ENCODE data around the gene ITCH. TPM values are rescaled to one million over a fixed set of nuclear protein-coding genes. Genes with fewer than 3 reads are reported as not detected.

Gene ITCH
- total and polyA plus RNA-seq, 2 donors (not counting 3 experiments of a cell fraction or from before 2014, with no cell fraction given), result 6.4 to 57.4 TPM

DNA sequence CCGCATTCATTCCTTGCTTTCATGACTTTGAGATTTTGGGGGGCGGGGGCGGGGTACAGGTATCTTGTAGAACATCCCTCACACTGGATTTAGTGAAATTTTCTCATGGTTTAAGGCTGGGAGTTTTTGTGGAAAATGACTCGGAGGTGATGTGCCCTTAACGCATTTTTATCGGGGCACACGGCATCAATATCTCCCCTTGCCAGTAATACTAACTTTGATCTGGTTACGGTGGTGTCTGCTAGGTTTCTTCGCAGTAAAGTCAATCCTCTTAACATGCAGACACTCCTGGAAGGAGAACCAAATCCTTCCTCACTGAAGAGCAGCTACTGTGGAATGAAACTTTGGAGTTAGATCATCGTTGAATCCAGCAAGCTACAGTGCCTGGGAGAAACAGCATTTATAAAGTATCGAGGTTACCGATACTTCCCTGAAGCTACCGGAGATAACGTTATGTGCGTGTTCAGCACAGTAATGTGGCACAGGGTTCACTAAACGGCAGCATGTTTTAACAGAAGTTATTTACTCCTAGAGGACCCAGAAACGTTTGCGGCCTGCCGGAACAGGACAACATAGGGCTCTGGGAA, 151.9 kb downstream of the ITCH start:
- dilution Hi-C loops (cut with MboI; ENCODE audit: extremely low pct_ligation_motif_present, low sequenced_read_pairs), result no loop called here
- no peak for FAIRE-seq
- intact Hi-C loops (cut with micrococcal nuclease), result no loop called here
- ChIA-PET CTCF (interaction anchor here (1.0 to 3.0 kb wide), 6 partner anchors 22 to 202 kb away, joined by 3 to 54 read pairs (median 4); no protein-coding TSS in a partner anchor), POLR2A (interaction anchor here (2.5 kb wide), 1 partner anchor 11 kb away, joined by 7 read pairs; no protein-coding TSS in a partner anchor)
- BruUV-seq (replicated peaks), result no TSS peak
- Histone ChIP-seq H2AFZ (ENCODE audit: low read depth, low read length) (no peak overlapping the region), H3K9ac (replicated peaks; ENCODE audit: extremely low read depth, insufficient read depth, low read length) (peak overlapping the region; percentile 84), H3K4me1 (ENCODE audit: control insufficient read depth, extremely low read depth, insufficient read depth, low read length) (peaks cover 16% of the 10 kb centered on the region), H3K4me3 (replicated peaks in 1 of 3; ENCODE audit: insufficient read depth in 1 of 3, low read depth in 1 of 3, low read length in 3 of 3) (peak overlapping the region; percentile 20 to 92 (median 79)), H3K4me2 (ENCODE audit: insufficient read depth, low read length) (peak overlapping the region; percentile 48), H3K9me3 (replicated peaks; ENCODE audit: control insufficient read depth, insufficient read depth, low read length) (no peaks in the 10 kb centered on the region), H3K27ac (ENCODE audit: insufficient read depth, low read depth, low read length) (peak overlapping the region; percentile 10), H3K27me3 (ENCODE audit: control insufficient read depth in 2 of 2, insufficient read depth in 2 of 2, low read length in 2 of 2) (no peaks in the 10 kb centered on the region), H3K36me3 (ENCODE audit: control insufficient read depth in 2 of 2, extremely low read depth in 1 of 2, insufficient read depth in 2 of 2, low read length in 2 of 2) (peaks cover 0 to 4% of the 10 kb centered on the region in 2 experiments), H4K20me1 (replicated peaks; ENCODE audit: control insufficient read depth, extremely low read depth, insufficient read depth, low read length) (no peaks in the 10 kb centered on the region), H3K79me2 (ENCODE audit: control insufficient read depth, insufficient read depth, low read length) (peaks cover 35% of the 10 kb centered on the region), H3K9me1 (replicated peaks; ENCODE audit: control insufficient read depth, extremely low read depth, insufficient read depth, low read length) (no peaks in the 10 kb centered on the region)
- TF ChIP-seq EZH2 (IDR thresholded peaks at IDR 0.05; ENCODE audit: borderline replicate concordance, low read depth, low read length, severe bottlenecking), result no peak
- no peak for TF ChIP-seq GATA2 (IDR thresholded peaks at IDR 0.05; ENCODE audit: insufficient read depth, insufficient read length, low read depth, low read length)
- no peak for TF ChIP-seq MYC (IDR thresholded peaks at IDR 0.05; ENCODE audit: low read depth, low read length)
- TF ChIP-seq FOS (IDR thresholded peaks at IDR 0.05; ENCODE audit: borderline replicate concordance, insufficient read depth, low read length), result no peak
- peak; percentile 54 for DNase-seq (ENCODE audit: low read depth, low spot score)

DNA sequence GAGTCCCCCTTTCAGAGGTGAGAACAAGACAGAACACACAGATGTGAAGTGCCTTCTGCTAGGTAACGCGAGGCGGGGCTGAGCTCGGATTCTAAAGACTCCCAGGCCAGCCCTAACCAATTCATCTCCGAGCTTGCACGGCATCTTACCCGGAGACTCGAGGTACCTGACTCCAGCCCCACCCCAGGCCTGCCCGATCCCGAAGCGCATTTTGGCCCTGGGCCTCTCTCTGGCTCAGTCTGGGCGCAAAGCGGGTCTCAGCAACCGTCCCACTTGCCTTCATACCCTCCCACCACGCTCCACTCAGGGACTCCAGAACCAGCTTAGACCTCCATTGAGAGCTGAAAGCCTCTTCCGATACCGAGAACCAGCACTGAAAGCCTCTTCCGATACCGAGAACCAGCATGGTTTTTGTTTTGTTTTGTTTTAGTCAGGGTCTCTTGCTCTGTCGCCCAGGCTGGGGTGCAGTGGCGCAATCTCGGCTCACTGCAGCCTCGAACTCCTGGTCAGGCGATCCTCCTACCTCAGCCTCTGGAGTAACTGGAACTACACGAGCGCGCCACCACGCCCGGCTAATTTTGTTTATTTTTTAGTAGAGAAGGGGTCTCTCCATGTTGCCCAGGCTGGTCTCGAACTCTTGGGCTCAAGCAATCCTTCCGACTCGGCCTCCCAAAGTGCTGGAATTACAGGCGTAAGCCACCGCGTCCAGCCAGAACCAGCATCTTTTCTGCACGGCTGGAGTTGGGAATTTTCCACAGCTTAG, 152.6 kb downstream of the ITCH start:
- Histone ChIP-seq H3K4me1 (ENCODE audit: control insufficient read depth, extremely low read depth, insufficient read depth, low read length) (peaks cover 16% of the 10 kb centered on the region), H3K9me1 (replicated peaks; ENCODE audit: control insufficient read depth, extremely low read depth, insufficient read depth, low read length) (no peaks in the 10 kb centered on the region), H3K79me2 (ENCODE audit: control insufficient read depth, insufficient read depth, low read length) (peaks cover 41% of the 10 kb centered on the region), H3K27ac (ENCODE audit: insufficient read depth, low read depth, low read length) (peak overlapping the region; percentile 76), H3K4me3 (replicated peaks in 1 of 3; ENCODE audit: insufficient read depth in 1 of 3, low read depth in 1 of 3, low read length in 3 of 3) (peak overlapping the region; percentile 20 to 92 (median 79)), H3K4me2 (ENCODE audit: insufficient read depth, low read length) (peak overlapping the region; percentile 48), H3K9me3 (replicated peaks; ENCODE audit: control insufficient read depth, insufficient read depth, low read length) (no peaks in the 10 kb centered on the region), H4K20me1 (replicated peaks; ENCODE audit: control insufficient read depth, extremely low read depth, insufficient read depth, low read length) (no peaks in the 10 kb centered on the region), H3K9ac (replicated peaks; ENCODE audit: extremely low read depth, insufficient read depth, low read length) (peak overlapping the region; percentile 84), H2AFZ (ENCODE audit: low read depth, low read length) (peak overlapping the region; percentile 2), H3K36me3 (ENCODE audit: control insufficient read depth in 2 of 2, extremely low read depth in 1 of 2, insufficient read depth in 2 of 2, low read length in 2 of 2) (peaks cover 0 to 3% of the 10 kb centered on the region in 2 experiments), H3K27me3 (ENCODE audit: control insufficient read depth in 2 of 2, insufficient read depth in 2 of 2, low read length in 2 of 2) (no peaks in the 10 kb centered on the region)
- CTCF ChIA-PET, result interaction anchor here (0.9 to 3.0 kb wide), 9 partner anchors 10 to 261 kb away, joined by 3 to 54 read pairs (median 4); no protein-coding TSS in a partner anchor
- intact Hi-C loops (cut with micrococcal nuclease) (loop anchor here (1.0 kb wide), 1 partner anchor 11 kb away; no protein-coding TSS in a partner anchor), dilution Hi-C loops (cut with MboI; ENCODE audit: extremely low pct_ligation_motif_present, low sequenced_read_pairs) (no loop called here)
- POLR2A ChIA-PET, result interaction anchor here (0.7 to 2.5 kb wide), 3 partner anchors 10 to 153 kb away, joined by 3 to 7 read pairs (median 5); partner anchors contain the start of gene ITCH
- TSS peak; percentile 61 for BruUV-seq (replicated peaks)
- FAIRE-seq, result peak; percentile 4
- TF ChIP-seq FOS (IDR thresholded peaks at IDR 0.05; ENCODE audit: borderline replicate concordance, insufficient read depth, low read length), result no peak
- TF ChIP-seq MYC (IDR thresholded peaks at IDR 0.05; ENCODE audit: low read depth, low read length), result no peak
- TF ChIP-seq POLR2AphosphoS5 (IDR thresholded peaks at IDR 0.05; ENCODE audit: insufficient read depth, low read depth, low read length), result no peak
- no peak for TF ChIP-seq JUN (IDR thresholded peaks at IDR 0.05; ENCODE audit: borderline replicate concordance, insufficient read depth, insufficient read length, low read depth)
- no peak for TF ChIP-seq POLR2A (IDR thresholded peaks at IDR 0.05; ENCODE audit: low read depth, low read length)
- TF ChIP-seq, protein P1, sequence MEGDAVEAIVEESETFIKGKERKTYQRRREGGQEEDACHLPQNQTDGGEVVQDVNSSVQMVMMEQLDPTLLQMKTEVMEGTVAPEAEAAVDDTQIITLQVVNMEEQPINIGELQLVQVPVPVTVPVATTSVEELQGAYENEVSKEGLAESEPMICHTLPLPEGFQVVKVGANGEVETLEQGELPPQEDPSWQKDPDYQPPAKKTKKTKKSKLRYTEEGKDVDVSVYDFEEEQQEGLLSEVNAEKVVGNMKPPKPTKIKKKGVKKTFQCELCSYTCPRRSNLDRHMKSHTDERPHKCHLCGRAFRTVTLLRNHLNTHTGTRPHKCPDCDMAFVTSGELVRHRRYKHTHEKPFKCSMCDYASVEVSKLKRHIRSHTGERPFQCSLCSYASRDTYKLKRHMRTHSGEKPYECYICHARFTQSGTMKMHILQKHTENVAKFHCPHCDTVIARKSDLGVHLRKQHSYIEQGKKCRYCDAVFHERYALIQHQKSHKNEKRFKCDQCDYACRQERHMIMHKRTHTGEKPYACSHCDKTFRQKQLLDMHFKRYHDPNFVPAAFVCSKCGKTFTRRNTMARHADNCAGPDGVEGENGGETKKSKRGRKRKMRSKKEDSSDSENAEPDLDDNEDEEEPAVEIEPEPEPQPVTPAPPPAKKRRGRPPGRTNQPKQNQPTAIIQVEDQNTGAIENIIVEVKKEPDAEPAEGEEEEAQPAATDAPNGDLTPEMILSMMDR (IDR thresholded peaks at IDR 0.05; ENCODE audit: extremely low read depth in 1 of 2, insufficient read depth in 1 of 2, low read depth in 1 of 2, low read length in 2 of 2), result no peak
- TF ChIP-seq, protein P2, sequence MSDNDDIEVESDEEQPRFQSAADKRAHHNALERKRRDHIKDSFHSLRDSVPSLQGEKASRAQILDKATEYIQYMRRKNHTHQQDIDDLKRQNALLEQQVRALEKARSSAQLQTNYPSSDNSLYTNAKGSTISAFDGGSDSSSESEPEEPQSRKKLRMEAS (IDR thresholded peaks at IDR 0.05; ENCODE audit: insufficient read depth, insufficient read length), result no peak
- TF ChIP-seq EZH2 (IDR thresholded peaks at IDR 0.05; ENCODE audit: borderline replicate concordance, low read depth, low read length, severe bottlenecking), result no peak
- TF ChIP-seq GATA2 (IDR thresholded peaks at IDR 0.05; ENCODE audit: insufficient read depth, insufficient read length, low read depth, low read length), result no peak
- no peak for DNase-seq (ENCODE audit: low read depth, low spot score)

All from endothelial cell of umbilical vein (primary cell).